NK-92 (cell line): ENCODE results near the gene GMPR2.

ENCODE experiments used
- DNase-seq: peaks from one replicate; lab custom pipeline; 2025; ENCODE audit not compliant: unreplicated experiment; lab: John Stamatoyannopoulos, UW

The GMPR2 gene

GRCh38 chr14:24250354-24250753 lies 17.6 kb downstream of the GMPR2 start:
- DNase-seq: no peak

- no peak for DNase-seq
These were observed 19.2 kb downstream of the GMPR2 start for GRCh38 chr14:24251880-24252288.

GRCh38 chr14:24252289-24253124 lies 19.8 kb downstream of the GMPR2 start:
- no peak for DNase-seq

DNA sequence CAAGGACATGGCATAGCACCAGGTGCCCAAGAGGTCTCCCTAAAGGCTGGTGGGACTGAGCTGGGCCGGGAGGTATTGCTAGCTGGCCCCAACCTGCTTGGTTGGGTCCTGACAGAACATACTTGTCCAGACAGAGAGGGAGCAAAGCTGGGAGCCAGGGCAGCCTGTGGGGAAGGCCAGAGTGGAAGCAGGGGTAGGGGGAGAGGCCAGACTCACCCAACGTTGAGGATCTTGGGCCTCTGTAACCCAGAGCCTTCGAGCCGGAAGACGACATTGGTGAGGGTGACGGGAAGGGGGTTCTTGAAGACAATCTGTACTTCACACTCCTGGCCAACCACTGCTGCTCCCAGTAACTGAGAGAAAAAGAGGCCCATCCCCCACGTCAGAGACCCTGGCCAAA lies 21.2 kb downstream of the GMPR2 start:
- no peak for DNase-seq

DNA sequence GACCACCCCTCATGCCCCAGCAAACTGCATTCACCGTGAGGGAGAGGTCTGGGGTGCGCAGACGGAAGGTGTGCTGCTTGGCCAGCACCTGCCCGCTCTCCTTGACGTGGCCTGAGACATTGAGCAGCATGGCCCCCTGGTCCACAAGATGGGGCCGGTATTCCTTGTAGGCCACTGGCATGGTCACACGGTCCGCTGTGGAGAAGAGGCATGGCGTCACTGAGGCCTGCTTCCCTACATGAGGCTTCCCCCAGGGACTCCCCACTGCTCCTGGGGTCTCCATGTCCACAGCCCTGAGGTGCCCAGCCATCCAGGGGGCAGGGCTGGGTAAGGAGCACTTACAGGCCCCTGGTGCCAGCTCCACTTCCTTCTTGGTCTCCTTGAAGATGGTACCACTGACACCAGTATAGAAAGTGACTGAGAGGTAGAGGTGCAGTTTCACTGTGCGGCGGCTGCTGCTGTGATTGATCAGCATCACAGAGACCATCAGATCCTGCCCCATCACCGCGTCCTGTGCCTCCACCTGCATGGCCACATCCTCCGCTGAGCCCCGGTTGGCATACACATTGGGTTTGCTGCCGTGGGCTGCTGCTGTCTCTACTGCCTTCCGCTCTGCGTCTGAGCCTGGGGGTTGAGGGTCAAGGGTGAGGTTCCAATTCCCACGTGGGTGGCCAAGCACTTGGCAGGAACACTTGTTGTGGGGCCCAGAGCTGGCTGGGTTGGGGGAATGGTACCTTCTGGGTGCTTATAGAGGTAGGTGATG lies 22.1 kb downstream of the GMPR2 start:
- DNase-seq: no peak

- DNase-seq: no peak
These were observed 22.7 kb downstream of the GMPR2 start for GRCh38 chr14:24255438-24255837.

GRCh38 chr14:24255931-24256711 lies 23.4 kb downstream of the GMPR2 start:
- DNase-seq: no peak

DNA sequence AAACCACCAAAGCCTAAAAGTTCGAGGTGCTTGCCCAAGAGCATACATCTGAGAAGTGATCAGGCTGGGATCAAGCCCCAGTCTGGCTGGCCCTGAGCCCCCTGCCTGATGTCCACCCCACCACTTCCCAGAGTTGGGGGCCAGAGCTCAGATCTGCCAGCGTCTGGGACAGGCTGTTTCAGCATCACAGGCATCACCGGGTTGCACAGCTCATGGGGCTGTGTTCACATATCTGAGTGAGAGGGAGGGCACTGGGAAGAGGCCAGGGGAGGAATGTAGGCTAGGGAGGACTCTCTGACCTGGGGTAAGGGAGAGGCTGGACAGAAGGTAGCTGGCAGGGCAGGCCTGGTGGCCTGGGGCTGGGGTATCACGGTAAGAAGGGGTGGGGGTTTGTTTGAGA lies 24.2 kb downstream of the GMPR2 start:
- no peak for DNase-seq

- no peak for DNase-seq
These were observed 25.4 kb downstream of the GMPR2 start for GRCh38 chr14:24258119-24258518.

DNA sequence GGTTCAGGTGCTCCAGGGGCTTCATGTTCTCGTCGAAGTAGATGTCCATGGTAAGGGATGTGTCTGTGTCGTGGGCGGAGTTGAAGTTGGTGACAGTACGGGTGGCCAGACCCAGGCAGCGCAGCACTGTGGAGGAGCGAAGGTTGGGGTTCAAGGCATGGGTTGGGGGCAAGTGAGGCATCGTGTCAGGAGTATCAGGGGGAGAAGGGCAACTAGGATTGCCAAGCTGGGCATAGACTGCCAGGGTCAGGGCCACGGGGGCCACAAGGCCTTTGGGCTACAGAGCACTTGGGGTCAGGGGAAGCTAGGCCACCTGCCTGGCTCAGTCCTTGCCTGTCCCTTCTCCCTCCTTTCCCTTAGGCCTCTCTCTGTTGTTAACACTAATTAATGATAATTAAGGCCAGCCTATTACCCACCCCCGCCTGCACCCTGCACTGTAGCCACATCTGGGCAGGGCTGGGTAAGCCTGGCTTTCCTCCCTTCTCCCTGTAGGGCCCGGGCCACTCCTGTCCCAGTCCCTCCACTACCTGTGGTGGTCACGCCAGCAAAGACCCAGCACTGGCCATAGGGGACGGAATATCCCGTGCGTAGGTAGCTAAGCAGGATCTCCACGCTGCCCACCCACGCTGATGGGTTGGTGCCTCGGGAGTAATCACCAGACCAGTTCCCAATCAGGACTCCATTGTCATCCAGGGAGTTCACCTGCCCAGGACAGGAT lies 26.0 kb downstream of the GMPR2 start:
- DNase-seq: no peak

GRCh38 chr14:24259282-24260025 lies 26.7 kb downstream of the GMPR2 start:
- DNase-seq: no peak

DNA sequence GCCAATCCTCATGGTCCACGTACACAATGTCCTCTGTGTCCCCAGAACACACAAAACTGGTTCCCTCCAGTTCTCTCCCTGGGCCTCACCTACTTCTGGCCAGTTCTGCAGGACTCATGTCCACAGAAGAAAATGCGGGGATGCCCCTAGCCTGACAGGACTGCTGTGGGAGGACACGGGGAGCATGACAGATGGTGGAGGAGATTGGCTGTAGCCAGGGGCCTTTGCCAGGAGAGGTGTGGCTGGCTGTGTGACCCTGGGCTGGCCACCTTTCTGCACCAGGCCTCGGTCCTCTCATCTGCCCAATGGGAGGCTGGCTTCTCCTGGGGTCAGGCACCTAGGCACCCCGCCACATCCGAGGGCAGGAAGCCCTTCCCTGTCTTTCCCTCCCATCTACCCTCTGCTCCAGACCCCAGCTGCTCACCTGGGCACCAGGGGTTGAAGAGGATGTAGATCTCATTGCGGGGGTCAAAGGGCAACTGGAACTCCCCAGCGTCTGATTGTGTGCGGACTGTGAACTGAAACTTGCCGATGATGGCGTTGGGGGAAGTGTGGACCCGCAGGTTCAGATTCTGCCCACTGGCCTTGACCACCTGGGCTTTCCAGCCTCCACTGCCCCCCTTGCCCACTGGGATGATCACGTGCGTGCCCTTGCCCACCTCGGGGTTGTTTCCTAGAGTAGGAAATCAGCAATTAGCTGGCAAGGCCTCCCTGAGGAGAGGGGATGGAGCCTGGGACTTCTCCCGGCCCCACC lies 27.5 kb downstream of the GMPR2 start:
- DNase-seq: no peak

DNA sequence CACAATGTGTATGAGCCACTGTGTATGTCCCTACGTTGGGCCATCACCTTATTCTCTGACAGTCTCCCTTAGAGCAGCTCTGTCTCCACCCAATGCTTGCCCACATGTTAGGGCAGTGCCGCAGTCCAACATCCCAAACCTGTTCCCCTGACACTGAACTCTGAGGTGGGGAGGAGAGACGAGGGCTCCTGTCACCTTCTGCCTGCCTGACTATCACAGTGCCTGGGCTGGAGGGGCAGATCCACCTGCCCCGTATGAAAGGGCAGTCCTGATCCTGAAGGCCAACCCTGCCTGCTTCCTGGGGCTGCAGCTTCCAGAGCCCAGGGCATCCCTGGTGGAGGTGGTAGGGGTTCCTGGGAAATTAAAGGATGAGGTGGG lies 28.0 kb downstream of the GMPR2 start:
- DNase-seq: no peak

DNA sequence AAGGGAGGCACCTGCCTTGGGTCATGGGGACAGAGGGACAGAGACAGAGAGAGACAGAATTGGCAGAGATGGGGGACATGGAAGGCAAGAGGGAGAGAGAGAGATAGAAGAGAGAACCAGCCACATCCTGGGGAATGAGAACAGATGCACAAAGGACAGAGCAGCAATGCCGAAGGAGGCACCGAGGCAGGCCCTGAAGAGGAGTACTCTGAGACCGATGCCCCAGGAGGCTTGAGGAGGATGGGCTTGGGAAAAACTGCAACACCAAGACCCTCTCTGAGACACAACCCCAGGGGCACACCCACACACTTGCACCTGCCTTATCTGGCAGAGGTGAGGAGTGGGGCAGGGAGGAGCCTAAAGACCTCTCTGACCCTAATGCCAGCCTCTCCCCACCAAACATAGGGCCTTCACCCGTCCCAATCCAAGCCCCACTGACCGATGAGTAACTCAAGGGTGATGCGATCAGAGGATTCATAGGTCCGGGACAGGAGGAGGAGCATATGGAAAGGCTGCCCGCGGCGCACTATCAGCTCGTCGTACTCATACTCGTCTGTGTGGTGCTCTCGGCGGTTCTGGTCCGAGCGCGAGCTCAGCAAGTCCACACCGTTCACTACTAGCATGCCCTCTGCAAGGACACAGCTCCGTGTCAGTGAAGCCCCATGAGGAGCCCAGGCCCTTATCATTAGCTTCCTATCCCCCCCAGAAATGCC lies 28.7 kb downstream of the GMPR2 start:
- no peak for DNase-seq

DNA sequence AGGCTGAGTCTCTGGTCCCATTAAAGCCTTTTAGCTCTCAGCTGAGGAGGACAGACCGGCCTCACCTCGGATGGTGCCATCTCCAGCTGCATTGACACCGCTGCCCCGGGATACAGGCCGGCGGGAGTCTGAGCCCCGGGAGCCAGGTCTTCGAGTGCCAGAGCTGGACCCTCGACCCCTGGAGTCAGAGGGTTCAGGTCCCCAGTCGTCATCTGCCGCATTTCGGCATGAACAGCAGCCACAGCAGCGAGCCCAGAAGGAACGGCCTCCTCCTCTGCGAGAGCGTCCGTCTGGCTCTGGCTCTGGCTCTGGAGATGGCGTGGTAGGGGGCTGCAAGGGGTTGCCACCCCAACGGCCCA lies 29.2 kb downstream of the GMPR2 start:
- no peak for DNase-seq

- DNase-seq: no peak
These were observed 30.3 kb downstream of the GMPR2 start, which contains the start of gene TGM1 for GRCh38 chr14:24262821-24263733. TGM1 (minus strand) TSS chr14:24263177; CDS start chr14:24262352, 825 bp downstream.

DNA sequence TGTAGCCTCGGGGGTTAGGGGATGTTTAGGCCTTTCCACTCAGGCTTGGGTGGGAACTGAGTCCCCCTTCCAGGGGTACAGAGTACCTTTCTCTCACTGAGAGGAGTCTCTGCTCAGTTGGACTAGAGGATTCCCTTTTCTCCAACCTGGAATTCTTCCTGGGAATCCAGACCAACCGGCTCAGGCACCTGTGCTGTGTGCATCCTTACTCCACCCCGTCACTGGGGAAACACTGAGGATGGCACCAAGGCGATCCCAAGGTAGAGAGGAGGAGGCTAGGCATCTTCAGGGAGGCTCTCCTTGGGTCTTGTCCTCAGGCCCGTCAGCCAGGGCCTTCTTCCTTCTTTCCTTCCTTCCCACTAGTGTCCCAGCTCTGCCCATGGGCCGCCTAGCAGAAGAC lies 31.1 kb downstream of the GMPR2 start:
- no peak for DNase-seq

DNA sequence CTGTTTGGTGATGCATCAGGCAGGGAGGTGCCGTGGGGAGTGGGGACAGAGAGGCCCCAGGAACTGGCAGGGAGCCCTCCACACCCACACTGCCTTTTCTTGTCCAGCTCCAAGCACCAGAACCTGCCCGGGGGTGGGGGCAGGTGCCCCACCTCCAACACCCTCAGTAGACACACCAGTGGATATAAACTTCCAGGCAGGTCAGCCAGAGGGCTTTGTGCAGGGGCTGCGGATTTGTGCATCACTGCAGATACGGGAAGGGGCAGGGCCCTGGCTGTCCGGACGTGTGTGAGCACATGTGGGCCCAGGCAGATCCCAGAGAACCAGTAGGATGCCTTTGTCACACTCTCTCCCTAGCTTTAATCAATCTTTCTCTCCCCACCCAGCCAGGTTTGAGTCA lies 31.6 kb downstream of the GMPR2 start:
- no peak for DNase-seq
